ENCODE results near the gene CNGB1. TPM values are rescaled to one million over a fixed set of nuclear protein-coding genes. Genes with fewer than 3 reads are reported as not detected.
"Not testable (repeated sequence)": the region's sequence is repeated elsewhere in the genome, so short reads cannot be mapped to it uniquely, and the experiment has no call there.

The CNGB1 gene
- total RNA-seq, 1 donor from 2014 or later = under 0.01 TPM

DNA sequence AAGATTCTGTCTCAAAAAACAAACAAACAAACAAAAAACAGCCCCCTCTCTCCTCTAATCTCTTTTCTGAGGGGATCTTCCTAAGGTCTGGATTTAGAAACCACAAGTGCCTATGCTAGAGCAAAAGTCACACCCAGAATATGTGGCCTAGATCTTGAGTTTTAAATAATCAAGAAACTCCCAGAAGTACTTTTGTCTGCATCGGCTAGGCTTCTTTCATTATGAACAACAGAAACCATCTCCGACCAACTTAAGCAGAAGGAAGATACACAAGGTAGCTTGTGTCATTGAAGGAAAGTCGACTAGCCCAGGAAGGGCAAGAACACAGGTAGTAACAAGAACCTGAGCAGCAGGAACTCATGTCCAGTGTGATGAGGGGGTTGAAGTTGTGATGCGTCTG is 94.7 kb downstream of the CNGB1 start:
- Histone ChIP-seq H3K4me3 (ENCODE audit: low read depth, low read length) (no peak overlapping the region), H3K27me3 (ENCODE audit: control insufficient read depth, insufficient read depth, low read length) (no peaks in the 10 kb centered on the region), H3K36me3 (ENCODE audit: control insufficient read depth, insufficient read depth, low read length) (no peaks in the 10 kb centered on the region)
- no peak for TF ChIP-seq CTCF (IDR thresholded peaks at IDR 0.05; ENCODE audit: insufficient read depth, low read length, severe bottlenecking)
- DNase-seq (ENCODE audit: low read depth) = no peak
- no peak for FAIRE-seq

DNA sequence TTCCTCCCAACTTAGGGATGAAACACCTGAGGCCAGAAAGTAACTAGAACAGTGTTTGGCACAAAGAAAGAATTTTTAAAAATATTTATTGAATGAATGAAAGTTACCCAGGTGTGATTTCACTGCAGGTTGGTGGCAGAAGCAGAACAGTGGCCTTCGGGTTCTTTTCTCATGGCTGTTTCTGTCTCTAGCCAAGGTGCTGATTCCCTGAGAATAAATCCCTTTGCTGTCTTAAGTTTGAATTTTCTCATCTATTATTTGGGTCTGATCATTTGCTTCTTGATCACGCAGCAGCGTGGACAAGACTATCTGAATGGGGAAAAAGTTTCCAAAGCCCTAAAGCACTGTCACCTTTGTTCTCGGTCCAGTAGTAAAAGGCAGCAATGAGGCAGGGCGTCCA is 95.6 kb downstream of the CNGB1 start:
- DNase-seq (ENCODE audit: low read depth) (no peak), FAIRE-seq (no peak)
- TF ChIP-seq CTCF (IDR thresholded peaks at IDR 0.05; ENCODE audit: insufficient read depth, low read length, severe bottlenecking) = no peak
- H3K36me3 ChIP-seq (ENCODE audit: control insufficient read depth, insufficient read depth, low read length) = no peaks in the 10 kb centered on the region
- H3K4me3 ChIP-seq (ENCODE audit: low read depth, low read length) = no peak overlapping the region
- H3K27me3 ChIP-seq (ENCODE audit: control insufficient read depth, insufficient read depth, low read length) = no peaks in the 10 kb centered on the region

GRCh38 chr16:57873218-57873617 is 97.7 kb downstream of the CNGB1 start:
- no peak for FAIRE-seq

GRCh38 chr16:57872764-57873163 is 98.2 kb downstream of the CNGB1 start:
- H3K4me3 ChIP-seq (ENCODE audit: low read depth, low read length); FAIRE-seq; DNase-seq (ENCODE audit: low read depth); H3K36me3 ChIP-seq (ENCODE audit: control insufficient read depth, insufficient read depth, low read length); H3K27me3 ChIP-seq (ENCODE audit: control insufficient read depth, insufficient read depth, low read length): not testable (repeated sequence)

More at GRCh38 chr16:57873218-57873617, 97.7 kb downstream of the CNGB1 start:
- Histone ChIP-seq H3K36me3 (ENCODE audit: control insufficient read depth, insufficient read depth, low read length) (no peaks in the 10 kb centered on the region), H3K27me3 (ENCODE audit: control insufficient read depth, insufficient read depth, low read length) (no peaks in the 10 kb centered on the region), H3K4me3 (ENCODE audit: low read depth, low read length) (no peak overlapping the region)
- DNase-seq (ENCODE audit: low read depth) = no peak
- TF ChIP-seq CTCF (IDR thresholded peaks at IDR 0.05; ENCODE audit: insufficient read depth, low read length, severe bottlenecking) = no peak

GRCh38 chr16:57871456-57871855 is 99.5 kb downstream of the CNGB1 start:
- FAIRE-seq (no peak), DNase-seq (ENCODE audit: low read depth) (peak; percentile 95)
- no peaks in the 10 kb centered on the region for H3K36me3 ChIP-seq (ENCODE audit: control insufficient read depth, insufficient read depth, low read length)
- H3K4me3 ChIP-seq (ENCODE audit: low read depth, low read length) = no peak overlapping the region
- TF ChIP-seq CTCF (IDR thresholded peaks at IDR 0.05; ENCODE audit: insufficient read depth, low read length, severe bottlenecking) = no peak
- H3K27me3 ChIP-seq (ENCODE audit: control insufficient read depth, insufficient read depth, low read length) = no peaks in the 10 kb centered on the region

GRCh38 chr16:57870753-57871454 is 100.0 kb downstream of the CNGB1 start:
- TF ChIP-seq CTCF (IDR thresholded peaks at IDR 0.05; ENCODE audit: insufficient read depth, low read length, severe bottlenecking) = no peak
- Histone ChIP-seq H3K27me3 (ENCODE audit: control insufficient read depth, insufficient read depth, low read length) (no peaks in the 10 kb centered on the region), H3K4me3 (ENCODE audit: low read depth, low read length) (no peak overlapping the region), H3K36me3 (ENCODE audit: control insufficient read depth, insufficient read depth, low read length) (no peaks in the 10 kb centered on the region)
- DNase-seq (ENCODE audit: low read depth) = peak; percentile 44
- no peak for FAIRE-seq

All from bronchial epithelial cell (primary cell).